ENCODE data around the gene RIC3.
A peak's percentile ranks its signal among the peaks of the same experiment; 100 is the strongest.

DNA sequence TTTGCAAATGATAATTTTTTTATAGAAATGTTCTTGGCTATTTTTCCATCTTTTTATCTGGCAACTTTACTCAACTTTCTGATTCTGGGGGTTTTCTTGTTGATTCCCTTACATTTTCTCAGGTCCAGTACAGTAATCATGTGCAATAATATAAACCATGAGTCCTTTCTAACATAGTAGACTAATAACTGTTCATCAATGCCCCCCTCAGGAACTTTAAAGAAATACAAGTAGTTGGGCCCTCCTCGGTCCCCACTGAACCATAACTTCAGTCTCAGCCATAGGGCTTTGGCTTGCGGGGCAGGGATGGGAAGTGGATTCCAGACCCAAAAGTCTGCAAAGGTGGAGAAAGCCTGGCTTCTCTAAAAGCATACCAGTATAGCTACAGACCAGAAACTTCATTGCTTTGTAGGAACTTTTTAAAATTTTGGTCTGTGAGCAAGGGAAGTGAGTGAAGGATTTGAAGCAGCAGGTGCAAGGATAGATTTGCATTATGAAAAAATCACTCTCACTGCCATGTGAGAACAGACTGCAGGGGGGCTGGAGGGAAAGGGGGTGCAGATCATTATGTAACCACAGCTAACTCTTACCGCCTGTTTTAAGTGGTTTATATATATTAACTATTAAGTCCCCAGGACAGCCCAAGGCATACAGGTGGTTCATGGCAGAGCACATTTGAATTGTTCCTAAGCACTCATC lies 98.3 kb downstream of the RIC3 start:
- TF ChIP-seq, protein P1, sequence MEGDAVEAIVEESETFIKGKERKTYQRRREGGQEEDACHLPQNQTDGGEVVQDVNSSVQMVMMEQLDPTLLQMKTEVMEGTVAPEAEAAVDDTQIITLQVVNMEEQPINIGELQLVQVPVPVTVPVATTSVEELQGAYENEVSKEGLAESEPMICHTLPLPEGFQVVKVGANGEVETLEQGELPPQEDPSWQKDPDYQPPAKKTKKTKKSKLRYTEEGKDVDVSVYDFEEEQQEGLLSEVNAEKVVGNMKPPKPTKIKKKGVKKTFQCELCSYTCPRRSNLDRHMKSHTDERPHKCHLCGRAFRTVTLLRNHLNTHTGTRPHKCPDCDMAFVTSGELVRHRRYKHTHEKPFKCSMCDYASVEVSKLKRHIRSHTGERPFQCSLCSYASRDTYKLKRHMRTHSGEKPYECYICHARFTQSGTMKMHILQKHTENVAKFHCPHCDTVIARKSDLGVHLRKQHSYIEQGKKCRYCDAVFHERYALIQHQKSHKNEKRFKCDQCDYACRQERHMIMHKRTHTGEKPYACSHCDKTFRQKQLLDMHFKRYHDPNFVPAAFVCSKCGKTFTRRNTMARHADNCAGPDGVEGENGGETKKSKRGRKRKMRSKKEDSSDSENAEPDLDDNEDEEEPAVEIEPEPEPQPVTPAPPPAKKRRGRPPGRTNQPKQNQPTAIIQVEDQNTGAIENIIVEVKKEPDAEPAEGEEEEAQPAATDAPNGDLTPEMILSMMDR (IDR thresholded peaks at IDR 0.05) = peak in 1 of 4 experiments; percentile 12
- TF ChIP-seq EP300 (IDR thresholded peaks at IDR 0.05) (no peak), POLR2A (IDR thresholded peaks at IDR 0.05) (no peak)
